HCT116 (cell line): ENCODE measurements around the gene HIPK3. TPM values are rescaled to one million over a fixed set of nuclear protein-coding genes. Genes with fewer than 3 reads are reported as not detected.

Experiments used
- ATAC-seq: fragments of 200-7000 bp; cut with Tn5 transposase; 2 replicates; pipeline ENCODE4 v1.9.1; 2020; ENCODE audit warnings: mild to moderate bottlenecking, moderate library complexity
- BruUV-seq: library from RNA; stranded (reverse); fragments of 400-500 nt; replicated peaks from 2 replicates; lab custom pipeline; 2021; lab: Mats Ljungman, UMichigan
- CTCF ChIA-PET: fragments of 300-600 bp; sonication (Branson Sonifier 250); formaldehyde crosslinking; loops from one replicate; lab custom pipeline; 2021; ENCODE audit warnings: antibody characterized with exemption; lab: Charles Lee
- POLR2A ChIA-PET: fragments of 300-600, 350-600 bp; sonication (Branson Sonifier 250); formaldehyde crosslinking; loops from one replicate; lab custom pipeline; 2021; ENCODE audit warnings: antibody characterized with exemption; lab: Charles Lee
- RAD21 ChIA-PET, 2 experiments: fragments of 300-600 bp; sonication (Branson Sonifier 250); formaldehyde crosslinking; loops; one replicate each; lab custom pipeline; 2023; ENCODE audit warnings: low total read pairs in 2 of 2; ENCODE audit not compliant: uncharacterized antibody in 2 of 2, unreplicated experiment in 2 of 2, low non-redundant PET in 1 of 2; lab: Charles Lee
- DNase-seq: peaks from one replicate; pipeline ENCODE4 v3.0.0-alpha.2; 2010; ENCODE audit warnings: low read depth, low spot score
- H2AFZ ChIP-seq: fragments of 200-600 bp; shearing (Covaris generic), sonication (generic); 2 replicates; pipeline ENCODE4 v1.6.1; 2017; ENCODE audit warnings: low read depth, mixed run types, mixed read lengths, antibody characterized with exemption, low read length; ENCODE audit not compliant: poor library complexity, severe bottlenecking
- H3K27ac ChIP-seq: 2 replicates; pipeline ENCODE4 v1.5.1; 2012; ENCODE audit warnings: low read depth, low read length
- H3K27me3 ChIP-seq: fragments of 200-600 bp; sonication (generic); 2 replicates; pipeline ENCODE4 v1.6.1; 2016; ENCODE audit warnings: mixed run types, low read length, mixed read lengths; ENCODE audit not compliant: insufficient read depth
- H3K36me3 ChIP-seq, 2 experiments: fragments of 200-500 bp in 1 of 2; fragments of 200-600 bp in 1 of 2; sonication (Bioruptor generic) in 1 of 2; sonication (generic) in 1 of 2; 2 replicates each; pipeline versions ENCODE4 v1.5.1 to v1.6.1; 2014 to 2016; ENCODE audit warnings: low read length in 2 of 2, inconsistent platforms in 1 of 2, mixed read lengths in 1 of 2, mixed run types in 1 of 2; ENCODE audit not compliant: insufficient read depth in 2 of 2, control insufficient read depth in 1 of 2
- H3K4me1 ChIP-seq, 2 experiments: fragments of 200-600 bp in 1 of 2; sonication (generic) in 1 of 2; 2 replicates each; pipeline versions ENCODE4 v1.5.1 to v1.6.1; 2012 to 2017; ENCODE audit warnings: low read length in 2 of 2, inconsistent platforms in 1 of 2, mild to moderate bottlenecking in 1 of 2, mixed read lengths in 1 of 2, mixed run types in 1 of 2, moderate library complexity in 1 of 2; ENCODE audit not compliant: insufficient read depth in 2 of 2, control insufficient read depth in 1 of 2
- H3K4me2 ChIP-seq: fragments of 200-600 bp; sonication (generic); 2 replicates; pipeline ENCODE4 v1.6.1; 2017; ENCODE audit warnings: mixed run types, low read length, mixed read lengths
- H3K4me3 ChIP-seq, 2 experiments: fragments of 200-600 bp in 1 of 2; sonication (generic) in 1 of 2; replicated peaks in 1 of 2; 2 replicates each; pipeline ENCODE4 v1.5.1; 2011 to 2016; ENCODE audit warnings: low read length in 2 of 2, control low read depth in 1 of 2, low read depth in 1 of 2, mild to moderate bottlenecking in 1 of 2, mixed read lengths in 1 of 2, mixed run types in 1 of 2
- H3K79me2 ChIP-seq: fragments of 200-600 bp; sonication (generic); 2 replicates; pipeline ENCODE4 v1.6.1; 2017; ENCODE audit warnings: mild to moderate bottlenecking, mixed run types, low read length, moderate library complexity, mixed read lengths; ENCODE audit not compliant: insufficient read depth
- H3K9ac ChIP-seq: fragments of 200-600 bp; sonication (generic); 2 replicates; pipeline ENCODE4 v1.6.1; 2016; ENCODE audit warnings: low read length, mixed read lengths
- H3K9me2 ChIP-seq: fragments of 200-600 bp; sonication (generic), shearing (Covaris generic); 2 replicates; pipeline ENCODE4 v1.6.1; 2017; ENCODE audit warnings: mixed run types, mild to moderate bottlenecking, moderate library complexity; ENCODE audit not compliant: insufficient read depth
- H3K9me3 ChIP-seq, 2 experiments: fragments of 200-500 bp in 1 of 2; fragments of 200-600 bp in 1 of 2; sonication (Bioruptor generic) in 1 of 2; sonication (generic) in 1 of 2; 2 replicates each; pipeline ENCODE4 v1.6.1; 2014 to 2017; ENCODE audit warnings: low read length in 2 of 2, mixed read lengths in 2 of 2, inconsistent platforms in 1 of 2, low read depth in 1 of 2, mild to moderate bottlenecking in 1 of 2, mixed run types in 1 of 2, moderate library complexity in 1 of 2; ENCODE audit not compliant: control insufficient read depth in 1 of 2, insufficient read depth in 1 of 2
- H4K20me1 ChIP-seq: fragments of 200-600 bp; sonication (generic), shearing (Covaris generic); 2 replicates; pipeline ENCODE4 v1.6.1; 2017; ENCODE audit warnings: mixed run types, mild to moderate bottlenecking, moderate library complexity; ENCODE audit not compliant: insufficient read depth
- ATF3 ChIP-seq: IDR thresholded peaks from 2 replicates; pipeline ENCODE4 v1.6.1; 2012
- CBX3 ChIP-seq: IDR thresholded peaks from 2 replicates; pipeline ENCODE4 v1.6.1; 2012; ENCODE audit warnings: low read depth
- ELF1 ChIP-seq: IDR thresholded peaks from 2 replicates; pipeline ENCODE4 v1.6.1; 2012; ENCODE audit warnings: low read depth, borderline replicate concordance
- EZH2phosphoT487 ChIP-seq: fragments of 200-600 bp; IDR thresholded peaks from 2 replicates; pipeline ENCODE4 v1.6.1; 2018; ENCODE audit warnings: antibody characterized with exemption, borderline replicate concordance
- POLR2A ChIP-seq: IDR thresholded peaks from 2 replicates; pipeline ENCODE4 v1.7.0; 2011; ENCODE audit warnings: borderline replicate concordance; ENCODE audit not compliant: insufficient read depth, insufficient read length; ENCODE audit errors: extremely low read depth
- POLR2AphosphoS5 ChIP-seq: IDR thresholded peaks from 2 replicates; pipeline ENCODE4 v1.6.1; 2011; ENCODE audit warnings: mild to moderate bottlenecking, low read depth, low read length, moderate library complexity
- SIN3A ChIP-seq: IDR thresholded peaks from 2 replicates; pipeline ENCODE4 v1.6.1; 2012; ENCODE audit warnings: low read depth
- SRF ChIP-seq: IDR thresholded peaks from 2 replicates; pipeline ENCODE4 v1.6.1; 2012; ENCODE audit warnings: low read depth
- ZNF274 ChIP-seq: fragments of 200-500 bp; sonication (Bioruptor generic); IDR thresholded peaks from 2 replicates; pipeline ENCODE4 v1.6.1; 2014; ENCODE audit warnings: mild to moderate bottlenecking, low read depth, low read length, inconsistent platforms
- intact Hi-C: fragments of 100-400 bp; cut with micrococcal nuclease; formaldehyde crosslinking; loops from 2 replicates; pipeline ENCODE4 v1.10.0; 2022
- total RNA-seq: library from RNA; stranded (reverse); gene quantifications from one replicate; pipeline ENCODE4 v1.2.1, GENCODE V29; 2021; ENCODE audit not compliant: unreplicated experiment
- TF ChIP-seq, protein P1 (sequence below): IDR thresholded peaks from 2 replicates; pipeline ENCODE4 v1.6.1; 2011; ENCODE audit warnings: mild to moderate bottlenecking, low read length, moderate library complexity; ENCODE audit not compliant: insufficient replicate concordance; ENCODE audit errors: extremely low read depth
- TF ChIP-seq, protein P2 (sequence below), 3 experiments: fragments of 200-600 bp in 1 of 3; sonication (generic) in 1 of 3; IDR thresholded peaks in 2 of 3; conservative IDR thresholded peaks in 1 of 3; 2 replicates each; pipeline ENCODE4 v1.5.1; 2012 to 2017; ENCODE audit warnings: low read depth in 2 of 3, low read length in 2 of 3, antibody characterized with exemption in 1 of 3, borderline replicate concordance in 1 of 3, control low read depth in 1 of 3, mild to moderate bottlenecking in 1 of 3, mixed read lengths in 1 of 3, mixed run types in 1 of 3, moderate library complexity in 1 of 3; ENCODE audit not compliant: insufficient read depth in 1 of 3

The HIPK3 gene
- total RNA-seq, 1 experiment from 2014 or later: 35.2 TPM

- no peaks in the 10 kb centered on the region for H4K20me1 ChIP-seq
- TF ChIP-seq CBX3 (no peak), POLR2AphosphoS5 (no peak), ZNF274 (no peak), SIN3A (no peak), EZH2phosphoT487 (no peak), ATF3 (no peak), POLR2A (no peak), ELF1 (no peak), SRF (no peak)
- TF ChIP-seq, protein P1, sequence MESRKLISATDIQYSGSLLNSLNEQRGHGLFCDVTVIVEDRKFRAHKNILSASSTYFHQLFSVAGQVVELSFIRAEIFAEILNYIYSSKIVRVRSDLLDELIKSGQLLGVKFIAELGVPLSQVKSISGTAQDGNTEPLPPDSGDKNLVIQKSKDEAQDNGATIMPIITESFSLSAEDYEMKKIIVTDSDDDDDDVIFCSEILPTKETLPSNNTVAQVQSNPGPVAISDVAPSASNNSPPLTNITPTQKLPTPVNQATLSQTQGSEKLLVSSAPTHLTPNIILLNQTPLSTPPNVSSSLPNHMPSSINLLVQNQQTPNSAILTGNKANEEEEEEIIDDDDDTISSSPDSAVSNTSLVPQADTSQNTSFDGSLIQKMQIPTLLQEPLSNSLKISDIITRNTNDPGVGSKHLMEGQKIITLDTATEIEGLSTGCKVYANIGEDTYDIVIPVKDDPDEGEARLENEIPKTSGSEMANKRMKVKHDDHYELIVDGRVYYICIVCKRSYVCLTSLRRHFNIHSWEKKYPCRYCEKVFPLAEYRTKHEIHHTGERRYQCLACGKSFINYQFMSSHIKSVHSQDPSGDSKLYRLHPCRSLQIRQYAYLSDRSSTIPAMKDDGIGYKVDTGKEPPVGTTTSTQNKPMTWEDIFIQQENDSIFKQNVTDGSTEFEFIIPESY: no peak
- TF ChIP-seq, protein P2, sequence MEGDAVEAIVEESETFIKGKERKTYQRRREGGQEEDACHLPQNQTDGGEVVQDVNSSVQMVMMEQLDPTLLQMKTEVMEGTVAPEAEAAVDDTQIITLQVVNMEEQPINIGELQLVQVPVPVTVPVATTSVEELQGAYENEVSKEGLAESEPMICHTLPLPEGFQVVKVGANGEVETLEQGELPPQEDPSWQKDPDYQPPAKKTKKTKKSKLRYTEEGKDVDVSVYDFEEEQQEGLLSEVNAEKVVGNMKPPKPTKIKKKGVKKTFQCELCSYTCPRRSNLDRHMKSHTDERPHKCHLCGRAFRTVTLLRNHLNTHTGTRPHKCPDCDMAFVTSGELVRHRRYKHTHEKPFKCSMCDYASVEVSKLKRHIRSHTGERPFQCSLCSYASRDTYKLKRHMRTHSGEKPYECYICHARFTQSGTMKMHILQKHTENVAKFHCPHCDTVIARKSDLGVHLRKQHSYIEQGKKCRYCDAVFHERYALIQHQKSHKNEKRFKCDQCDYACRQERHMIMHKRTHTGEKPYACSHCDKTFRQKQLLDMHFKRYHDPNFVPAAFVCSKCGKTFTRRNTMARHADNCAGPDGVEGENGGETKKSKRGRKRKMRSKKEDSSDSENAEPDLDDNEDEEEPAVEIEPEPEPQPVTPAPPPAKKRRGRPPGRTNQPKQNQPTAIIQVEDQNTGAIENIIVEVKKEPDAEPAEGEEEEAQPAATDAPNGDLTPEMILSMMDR (IDR thresholded peaks at IDR 0.05 in 2 of 3, conservative IDR thresholded peaks at IDR 0.05 in 1 of 3; ENCODE audit: borderline replicate concordance in 1 of 3, insufficient read depth in 1 of 3, low read depth in 2 of 3, low read length in 2 of 3): no peak
- no peak overlapping the region for H3K4me2 ChIP-seq
- H3K4me3 ChIP-seq: no peak overlapping the region
- H3K9ac ChIP-seq: no peak overlapping the region
- CTCF ChIA-PET: no interaction called here
- H3K9me3 ChIP-seq: no peaks in the 10 kb centered on the region
- DNase-seq: no peak
- no peaks in the 10 kb centered on the region for H3K36me3 ChIP-seq
- no peak overlapping the region for H2AFZ ChIP-seq
- RAD21 ChIA-PET: no interaction called here
- H3K27ac ChIP-seq: no peak overlapping the region
- intact Hi-C loops: no loop called here
- H3K79me2 ChIP-seq: no peaks in the 10 kb centered on the region
- POLR2A ChIA-PET: no interaction called here
- H3K9me2 ChIP-seq: no peaks in the 10 kb centered on the region
- no peak for ATAC-seq
- no peaks in the 10 kb centered on the region for H3K27me3 ChIP-seq
- no TSS peak for BruUV-seq
- no peaks in the 10 kb centered on the region for H3K4me1 ChIP-seq
These were observed 29.5 kb upstream of the HIPK3 start for GRCh38 chr11:33227578-33228261.
